GM12875 (cell line): ENCODE data around the gene ZFP90.
A peak's percentile ranks its signal among the peaks of the same experiment; 100 is the strongest.
"Not testable (repeated sequence)": the region's sequence is repeated elsewhere in the genome, so short reads cannot be mapped to it uniquely, and the experiment has no call there.

Experiments used
- H3K4me3 ChIP-seq: one replicate; pipeline ENCODE4 v1.5.1; 2011; ENCODE audit warnings: low read depth, low read length, control low read depth
- TF ChIP-seq, protein P1 (sequence below): IDR thresholded peaks from 2 replicates; pipeline ENCODE4 v1.5.1; 2011; ENCODE audit warnings: low read depth, mild to moderate bottlenecking, control low read depth, inconsistent platforms, low read length, moderate library complexity, borderline replicate concordance; ENCODE audit not compliant: insufficient read depth

Gene ZFP90

DNA sequence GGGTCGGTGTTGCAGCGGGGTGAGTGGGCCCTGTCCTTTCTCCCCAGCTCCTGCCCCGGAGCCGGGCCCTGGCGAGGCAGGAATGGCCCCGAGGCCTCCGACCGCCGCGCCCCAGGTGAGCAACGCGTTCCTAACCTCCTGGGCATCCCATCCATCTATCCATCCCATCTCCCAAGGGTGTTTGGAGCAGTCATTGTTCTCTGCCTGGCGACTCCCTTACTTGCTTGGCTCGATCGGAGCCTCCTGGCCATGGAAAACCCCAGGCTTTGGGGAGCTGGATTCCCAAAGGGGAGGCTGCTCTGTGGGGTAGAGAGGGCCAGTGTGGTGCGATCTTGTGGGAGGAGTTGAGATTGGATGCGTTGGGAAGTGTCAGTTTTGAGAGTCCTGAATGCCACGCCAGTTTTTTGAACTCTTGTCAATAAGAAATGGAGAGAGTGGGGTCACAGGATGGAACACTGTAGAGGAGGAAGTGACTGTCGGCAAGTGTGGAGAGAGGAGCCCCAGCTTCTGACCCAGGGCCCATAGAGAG lies 684 bp downstream of the ZFP90 start:
- H3K4me3 ChIP-seq: peak overlapping the region; percentile 70
- TF ChIP-seq, protein P1, sequence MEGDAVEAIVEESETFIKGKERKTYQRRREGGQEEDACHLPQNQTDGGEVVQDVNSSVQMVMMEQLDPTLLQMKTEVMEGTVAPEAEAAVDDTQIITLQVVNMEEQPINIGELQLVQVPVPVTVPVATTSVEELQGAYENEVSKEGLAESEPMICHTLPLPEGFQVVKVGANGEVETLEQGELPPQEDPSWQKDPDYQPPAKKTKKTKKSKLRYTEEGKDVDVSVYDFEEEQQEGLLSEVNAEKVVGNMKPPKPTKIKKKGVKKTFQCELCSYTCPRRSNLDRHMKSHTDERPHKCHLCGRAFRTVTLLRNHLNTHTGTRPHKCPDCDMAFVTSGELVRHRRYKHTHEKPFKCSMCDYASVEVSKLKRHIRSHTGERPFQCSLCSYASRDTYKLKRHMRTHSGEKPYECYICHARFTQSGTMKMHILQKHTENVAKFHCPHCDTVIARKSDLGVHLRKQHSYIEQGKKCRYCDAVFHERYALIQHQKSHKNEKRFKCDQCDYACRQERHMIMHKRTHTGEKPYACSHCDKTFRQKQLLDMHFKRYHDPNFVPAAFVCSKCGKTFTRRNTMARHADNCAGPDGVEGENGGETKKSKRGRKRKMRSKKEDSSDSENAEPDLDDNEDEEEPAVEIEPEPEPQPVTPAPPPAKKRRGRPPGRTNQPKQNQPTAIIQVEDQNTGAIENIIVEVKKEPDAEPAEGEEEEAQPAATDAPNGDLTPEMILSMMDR: no peak

DNA sequence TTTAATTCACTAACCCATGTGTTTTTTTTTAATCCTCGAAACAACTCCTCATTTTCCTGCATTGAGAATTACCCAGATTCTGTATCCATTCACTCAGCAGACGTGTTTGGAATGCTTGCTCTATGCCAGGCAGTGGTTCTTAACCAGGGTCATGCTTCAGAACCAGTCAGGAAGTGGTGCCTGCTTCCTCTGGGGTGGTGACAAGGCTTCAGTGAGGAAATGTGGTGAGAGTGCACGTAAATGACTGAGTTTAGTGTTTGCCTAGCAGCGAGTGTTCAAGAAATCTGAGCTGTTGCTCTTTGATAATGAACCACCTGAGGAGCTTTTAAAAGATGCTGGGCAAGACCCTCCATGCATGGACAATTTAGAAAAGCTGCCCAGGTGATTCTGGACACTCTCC lies 9.9 kb downstream of the ZFP90 start:
- no peak overlapping the region for H3K4me3 ChIP-seq
- TF ChIP-seq, protein P1: no peak

- TF ChIP-seq, protein P1: no peak
- H3K4me3 ChIP-seq: no peak overlapping the region
These were observed 14.1 kb downstream of the ZFP90 start for GRCh38 chr16:68553186-68553585.

DNA sequence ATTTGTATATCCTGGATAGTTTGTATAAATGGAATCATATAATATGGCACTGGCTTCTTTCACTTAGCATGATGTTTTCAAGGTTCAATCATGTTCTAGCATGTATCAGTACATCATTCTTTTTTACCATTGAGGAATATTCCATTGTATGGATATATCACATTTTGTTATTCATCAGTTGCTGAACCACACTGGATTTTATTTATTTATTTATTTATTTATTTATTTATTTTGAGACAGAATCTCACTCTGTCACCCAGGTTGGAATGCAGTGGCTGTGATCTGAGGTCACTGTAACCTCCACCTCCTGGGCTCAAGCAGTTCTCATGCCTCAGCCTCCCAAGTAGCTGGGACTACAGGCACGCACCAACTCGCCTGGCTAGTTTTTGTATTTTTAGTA lies 21.2 kb downstream of the ZFP90 start:
- H3K4me3 ChIP-seq: not testable (repeated sequence)

- TF ChIP-seq, protein P1: no peak
- no peak overlapping the region for H3K4me3 ChIP-seq
These were observed 24.7 kb downstream of the ZFP90 start for GRCh38 chr16:68563631-68564381.

DNA sequence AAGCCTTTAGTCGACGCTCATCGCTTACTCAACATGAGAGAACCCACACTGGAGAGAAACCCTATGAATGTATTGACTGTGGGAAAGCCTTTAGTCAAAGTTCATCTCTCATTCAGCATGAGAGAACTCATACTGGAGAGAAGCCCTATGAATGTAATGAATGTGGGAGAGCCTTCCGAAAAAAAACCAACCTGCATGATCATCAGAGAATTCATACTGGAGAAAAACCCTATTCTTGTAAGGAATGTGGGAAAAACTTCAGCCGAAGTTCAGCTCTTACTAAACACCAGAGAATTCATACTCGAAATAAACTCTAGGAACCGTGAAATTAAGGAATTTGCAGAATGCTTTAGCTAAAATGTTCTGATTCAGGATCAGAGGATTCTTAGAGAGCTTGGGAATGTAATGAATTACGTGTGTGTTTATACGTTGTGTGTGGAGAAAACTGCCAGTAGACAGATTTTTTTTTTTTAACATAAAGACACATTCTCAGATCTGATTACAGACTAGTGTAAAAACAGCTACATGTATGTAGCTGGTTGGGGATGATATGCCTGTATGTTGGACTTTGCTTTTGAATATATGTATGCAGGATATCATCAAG lies 25.4 kb downstream of the ZFP90 start:
- no peak overlapping the region for H3K4me3 ChIP-seq
- TF ChIP-seq, protein P1: no peak

DNA sequence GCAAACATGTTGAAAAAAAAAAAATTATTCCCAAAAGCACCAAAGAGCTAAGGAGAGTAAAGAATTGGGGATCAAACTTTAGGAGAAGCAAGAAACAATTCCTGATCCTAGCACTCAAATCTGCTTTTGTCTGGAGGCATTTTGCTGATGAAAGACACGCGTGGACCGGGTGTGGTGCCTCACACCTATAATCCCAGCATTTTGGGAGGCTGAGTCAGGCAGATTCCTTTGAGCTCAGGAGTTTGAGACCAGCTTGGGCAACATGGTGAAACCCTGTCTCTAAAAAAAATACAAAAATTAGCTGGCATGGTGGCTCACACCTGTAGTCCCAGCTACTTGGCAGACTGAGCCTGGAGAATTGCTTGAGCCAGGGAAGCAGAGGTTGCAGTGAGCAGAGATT lies 35.4 kb downstream of the ZFP90 start:
- no peak overlapping the region for H3K4me3 ChIP-seq
- TF ChIP-seq, protein P1: no peak

- no peak overlapping the region for H3K4me3 ChIP-seq
- TF ChIP-seq, protein P1: no peak
These were observed 36.0 kb downstream of the ZFP90 start for GRCh38 chr16:68575082-68575481.
